GM23338 (cell line): ENCODE data around the gene MFRP. TPM values are rescaled to one million over a fixed set of nuclear protein-coding genes. Genes with fewer than 3 reads are reported as not detected.

Experiments
- ATAC-seq: fragments of 200-7000 bp; cut with Tn5 transposase; 3 replicates; pipeline ENCODE4 v1.9.1; 2020
- DNase-seq: peaks from one replicate; pipeline ENCODE4 v3.0.0-alpha.2; 2015; ENCODE audit warnings: low spot score
- H2AFZ ChIP-seq: fragments of 200-600 bp; sonication (generic); 2 replicates; pipeline ENCODE4 v1.8.0; 2016; ENCODE audit warnings: antibody characterized with exemption, mild to moderate bottlenecking, moderate library complexity
- H3F3A ChIP-seq: fragments of 200-600 bp; sonication (generic); replicated peaks from 2 replicates; pipeline ENCODE4 v1.8.0; 2017; ENCODE audit warnings: antibody characterized with exemption, mixed run types, low read depth
- H3K27ac ChIP-seq: fragments of 200-600 bp; sonication (generic); 2 replicates; pipeline ENCODE4 v1.6.1; 2016; ENCODE audit warnings: low read depth
- H3K27me3 ChIP-seq: fragments of 200-600 bp; sonication (generic); 2 replicates; pipeline ENCODE4 v1.8.0; 2016; ENCODE audit warnings: mild to moderate bottlenecking, mixed run types, moderate library complexity; ENCODE audit not compliant: insufficient read depth
- H3K36me3 ChIP-seq: fragments of 200-600 bp; sonication (generic); 2 replicates; pipeline ENCODE4 v1.8.0; 2016; ENCODE audit warnings: mild to moderate bottlenecking; ENCODE audit not compliant: insufficient read depth
- H3K4me1 ChIP-seq: fragments of 200-600 bp; sonication (generic); 2 replicates; pipeline ENCODE4 v1.8.0; 2016; ENCODE audit warnings: mild to moderate bottlenecking, moderate library complexity; ENCODE audit not compliant: insufficient read depth
- H3K4me2 ChIP-seq: fragments of 200-600 bp; sonication (generic); 2 replicates; pipeline ENCODE4 v1.7.1; 2017; ENCODE audit warnings: mixed run types
- H3K4me3 ChIP-seq: fragments of 200-600 bp; sonication (generic); 2 replicates; pipeline ENCODE4 v1.6.1; 2016; ENCODE audit warnings: mixed run types
- H3K79me2 ChIP-seq: fragments of 200-600 bp; sonication (generic); replicated peaks from 2 replicates; pipeline ENCODE4 v1.8.0; 2017; ENCODE audit warnings: mild to moderate bottlenecking; ENCODE audit not compliant: insufficient read depth
- H3K9me2 ChIP-seq: fragments of 200-600 bp; sonication (generic); 2 replicates; pipeline ENCODE4 v1.8.0; 2017; ENCODE audit not compliant: insufficient read depth
- H4K20me1 ChIP-seq: fragments of 200-600 bp; sonication (generic); replicated peaks from 2 replicates; pipeline ENCODE4 v1.8.0; 2017; ENCODE audit warnings: mild to moderate bottlenecking; ENCODE audit not compliant: insufficient read depth
- H3K27ac Mint-ChIP-seq: 2 replicates; pipeline ENCODE4 v1.8.0; 2020; ENCODE audit warnings: inconsistent platforms, mild to moderate bottlenecking, moderate library complexity, mixed read lengths
- H3K27me3 Mint-ChIP-seq: 3 replicates; pipeline ENCODE4 v1.8.0; 2022; ENCODE audit warnings: low read depth, mild to moderate bottlenecking, moderate library complexity, mixed read lengths, inconsistent platforms; ENCODE audit not compliant: insufficient read depth, poor library complexity
- H3K36me3 Mint-ChIP-seq: 3 replicates; pipeline ENCODE4 v1.8.0; 2021; ENCODE audit warnings: low read depth, mild to moderate bottlenecking, inconsistent platforms, moderate library complexity, mixed read lengths
- H3K4me1 Mint-ChIP-seq: 3 replicates; pipeline ENCODE4 v1.8.0; 2020; ENCODE audit warnings: mild to moderate bottlenecking, inconsistent platforms, mixed read lengths
- H3K4me3 Mint-ChIP-seq: 3 replicates; pipeline ENCODE4 v1.8.0; 2021; ENCODE audit warnings: moderate library complexity, mild to moderate bottlenecking, inconsistent platforms, mixed read lengths
- H3K9me3 Mint-ChIP-seq: 3 replicates; pipeline ENCODE4 v1.8.0; 2020; ENCODE audit warnings: moderate library complexity, mild to moderate bottlenecking, inconsistent platforms, mixed read lengths
- CREB1 ChIP-seq: fragments of 250-450 bp; sonication (Bioruptor Pico); IDR thresholded peaks from 2 replicates; pipeline ENCODE4 v1.5.0; 2020; ENCODE audit warnings: low read depth, mild to moderate bottlenecking, moderate library complexity
- ETS1 ChIP-seq: IDR thresholded peaks from 2 replicates; pipeline ENCODE4 v1.6.1; 2016; ENCODE audit warnings: antibody characterized with exemption
- EZH2 ChIP-seq: fragments of 200-600 bp; sonication (generic); IDR thresholded peaks from one replicate; pipeline ENCODE4 v1.8.0; 2017; ENCODE audit warnings: antibody characterized with exemption, mild to moderate bottlenecking, low read depth; ENCODE audit not compliant: unreplicated experiment
- JUNB ChIP-seq: IDR thresholded peaks from one replicate; pipeline ENCODE4 v1.6.1; 2016; ENCODE audit warnings: antibody characterized with exemption; ENCODE audit not compliant: unreplicated experiment
- NANOG ChIP-seq: IDR thresholded peaks from 2 replicates; pipeline ENCODE4 v1.6.1; 2016; ENCODE audit warnings: antibody characterized with exemption, borderline replicate concordance
- STAT1 ChIP-seq: IDR thresholded peaks from one replicate; pipeline ENCODE4 v1.6.1; 2016; ENCODE audit warnings: antibody characterized with exemption; ENCODE audit not compliant: unreplicated experiment
- ZNF114 ChIP-seq: fragments of 250-450 bp; sonication (Bioruptor Pico); IDR thresholded peaks from 2 replicates; pipeline ENCODE4 v1.5.0; 2020; ENCODE audit warnings: mild to moderate bottlenecking, moderate library complexity
- ZNF462 ChIP-seq: fragments of 250-450 bp; sonication (Bioruptor Pico); IDR thresholded peaks from 2 replicates; pipeline ENCODE4 v1.5.0; 2020; ENCODE audit warnings: mild to moderate bottlenecking, moderate library complexity
- polyA plus RNA-seq: library from polyadenylated mRNA; unstranded; fragments of >200 nt; fragmentation: Nextera tagmentation; extraction: Ambion mirVana; gene quantifications from 2 replicates; pipeline ENCODE4 v1.2.1, GENCODE V29; 2016
- total RNA-seq: library from RNA; depleted of rRNA; stranded (reverse); fragments of >200 nt; shearing (Covaris generic); gene quantifications from 2 replicates; pipeline ENCODE4 v1.2.3, GENCODE V29; 2014

The MFRP gene
- total and polyA plus RNA-seq, 2 experiments from 2014 or later, result 0.03 TPM; not detected in 1

- TF ChIP-seq ZNF462 (no peak), STAT1 (no peak), NANOG (no peak), ETS1 (no peak)
These were observed 16.2 kb upstream of the MFRP start (continued) for GRCh38 chr11:119362741-119363080.

- peaks cover 46% of the 10 kb centered on the region for H3K4me1 Mint-ChIP-seq
- H3K9me3 Mint-ChIP-seq, result peaks cover 2% of the 10 kb centered on the region; the same call in 1 of the 3 replicates
- Histone ChIP-seq H4K20me1 (peaks cover 4% of the 10 kb centered on the region; the same call in 1 of the 2 replicates), H3K4me1 (peaks cover 38% of the 10 kb centered on the region), H3K36me3 (no peaks in the 10 kb centered on the region), H2AFZ (no peak overlapping the region), H3K9me2 (no peaks in the 10 kb centered on the region), H3K27me3 (peaks cover 56% of the 10 kb centered on the region), H3K79me2 (no peaks in the 10 kb centered on the region), H3F3A (peaks cover 3% of the 10 kb centered on the region; the same call in 1 of the 2 replicates), H3K27ac (no peak overlapping the region), H3K4me2 (peak overlapping the region; percentile 69), H3K4me3 (no peak overlapping the region)
- H3K4me3 Mint-ChIP-seq, result peak overlapping the region; percentile 46
- peaks cover 19% of the 10 kb centered on the region for H3K36me3 Mint-ChIP-seq
- H3K27ac Mint-ChIP-seq, result no peak overlapping the region
- ATAC-seq, result no peak
- H3K27me3 Mint-ChIP-seq, result peaks cover 36% of the 10 kb centered on the region
- DNase-seq, result no peak
- TF ChIP-seq ETS1 (no peak), ZNF114 (CRISPR knock-in tag) (no peak), EZH2 (no peak), CREB1 (CRISPR knock-in tag) (no peak), JUNB (no peak)
These were observed 15.6 kb upstream of the MFRP start for GRCh38 chr11:119361941-119362725.
